RWPE1 (cell line): ENCODE measurements around the gene PRAMEF14.
"Not testable (repeated sequence)": the region's sequence is repeated elsewhere in the genome, so short reads cannot be mapped to it uniquely, and the experiment has no call there.

Experiments used
- CTCF ChIA-PET: fragments of 350-600 bp; sonication (Branson Sonifier 250); formaldehyde crosslinking; extraction: SDS; loops from one replicate; lab custom pipeline; 2021; lab: Yijun Ruan, JAX
- POLR2A ChIA-PET: fragments of 400-600 bp; formaldehyde crosslinking; extraction: SDS; loops from one replicate; lab custom pipeline; 2020; ENCODE audit warnings: antibody characterized with exemption; ENCODE audit not compliant: low non-redundant PET; lab: Yijun Ruan, JAX
- DNase-seq: peaks from one replicate; pipeline ENCODE4 v3.0.0; 2012; ENCODE audit warnings: low spot score
- H3K27ac ChIP-seq: fragments of 450-650 bp; 2 replicates; pipeline ENCODE4 v1.5.1; 2017
- CTCF ChIP-seq: fragments of 450-650 bp; conservative IDR thresholded peaks from 2 replicates; pipeline ENCODE4 v1.5.1; 2017; ENCODE audit warnings: low read depth, mild to moderate bottlenecking

The PRAMEF14 gene, protein sequence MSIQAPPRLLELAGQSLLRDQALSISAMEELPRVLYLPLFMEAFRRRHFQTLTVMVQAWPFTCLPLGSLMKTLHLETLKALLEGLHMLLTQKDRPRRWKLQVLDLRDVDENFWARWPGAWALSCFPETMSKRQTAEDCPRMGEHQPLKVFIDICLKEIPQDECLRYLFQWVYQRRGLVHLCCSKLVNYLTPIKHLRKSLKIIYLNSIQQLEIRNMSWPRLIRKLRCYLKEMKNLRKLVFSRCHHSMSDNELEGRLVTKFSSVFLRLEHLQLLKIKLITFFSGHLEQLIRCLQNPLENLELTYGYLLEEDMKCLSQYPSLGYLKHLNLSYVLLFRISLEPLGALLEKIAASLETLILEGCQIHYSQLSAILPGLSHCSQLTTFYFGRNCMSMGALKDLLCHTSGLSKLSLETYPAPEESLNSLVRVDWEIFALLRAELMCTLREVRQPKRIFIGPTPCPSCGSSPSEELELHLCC

DNA sequence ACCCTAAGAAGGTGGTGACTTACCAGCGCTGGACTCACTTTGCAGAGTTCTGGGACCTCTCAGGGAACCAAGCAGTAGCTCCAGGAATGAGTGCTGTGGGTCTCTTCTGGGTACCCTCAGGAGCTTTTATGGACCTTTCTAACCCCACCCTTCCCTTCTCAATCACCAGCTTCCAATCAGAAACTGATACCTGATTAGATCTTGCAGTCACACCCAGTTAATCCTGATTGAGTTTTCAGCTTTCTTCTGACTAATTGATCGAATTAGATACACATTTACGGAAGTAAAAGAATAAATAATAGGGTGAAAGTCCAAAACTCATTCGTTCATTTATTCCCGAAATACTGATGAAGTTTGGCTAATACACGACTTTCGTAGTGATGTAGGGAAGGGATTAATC, at the start of gene PRAMEF14:
Gene PRAMEF14 (minus strand): TSS at position 101 of the 400 bp plus-strand sequence. CDS start 1,820 bp downstream, outside the sequence.
- POLR2A ChIA-PET, H3K27ac ChIP-seq, DNase-seq, CTCF ChIA-PET: not testable (repeated sequence)

GRCh38 chr1:13395311-13395710, 48.4 kb upstream of the PRAMEF14 start:
- POLR2A ChIA-PET, DNase-seq, CTCF ChIA-PET, H3K27ac ChIP-seq: not testable (repeated sequence)

DNA sequence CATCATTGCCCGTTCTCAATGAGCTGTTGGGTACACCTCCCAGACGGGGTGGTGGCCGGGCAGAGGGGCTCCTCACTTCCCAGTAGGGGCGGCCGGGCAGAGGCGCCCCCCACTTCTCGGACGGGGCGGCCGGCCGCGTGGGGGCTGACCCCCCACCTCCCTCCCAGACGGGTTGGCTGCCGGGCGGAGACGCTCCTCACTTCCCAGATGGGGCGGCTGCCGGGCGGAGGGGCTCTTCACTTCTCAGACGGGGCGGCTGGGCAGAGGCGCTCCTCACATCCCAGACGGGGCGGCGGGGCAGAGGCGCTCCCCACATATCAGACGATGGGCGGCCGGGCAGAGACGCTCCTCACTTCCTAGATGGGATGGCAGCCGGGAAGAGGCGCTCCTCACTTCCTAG, 47.8 kb upstream of the PRAMEF14 start:
- POLR2A ChIA-PET, CTCF ChIA-PET, H3K27ac ChIP-seq, DNase-seq: not testable (repeated sequence)

- POLR2A ChIA-PET, H3K27ac ChIP-seq, DNase-seq: not testable (repeated sequence)
- CTCF ChIA-PET: interaction anchor here (0.6 kb wide), 1 partner anchor 164 kb away, joined by 3 read pairs; no protein-coding TSS in a partner anchor
These were observed 46.1 kb upstream of the PRAMEF14 start for GRCh38 chr1:13393004-13393403.

DNA sequence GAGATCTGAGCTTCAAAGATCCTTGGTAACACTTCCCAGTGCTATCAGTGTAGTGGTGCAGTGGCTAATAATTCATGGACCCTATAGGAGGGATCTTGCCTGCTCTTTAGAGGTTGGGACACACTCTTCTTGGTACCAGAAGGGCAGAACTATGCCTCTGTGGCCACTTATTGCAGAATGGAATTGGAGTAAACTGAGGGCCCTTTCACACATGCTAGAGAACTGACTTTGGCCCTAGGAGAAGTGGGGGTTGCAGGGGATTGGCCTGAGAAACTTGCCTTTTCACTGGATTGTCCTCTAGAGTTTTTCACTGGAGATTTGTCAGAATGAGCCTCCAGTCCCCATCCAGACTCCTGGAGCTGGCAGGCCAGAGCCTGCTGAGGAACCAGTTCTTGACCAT, 42.4 kb upstream of the PRAMEF14 start, which contains the start of gene PRAMEF17:
Gene PRAMEF17 (plus strand): TSS at position 301 of the 400 bp plus-strand sequence. CDS start 26 bp downstream, at position 327.
- POLR2A ChIA-PET, DNase-seq, H3K27ac ChIP-seq: not testable (repeated sequence)
- CTCF ChIA-PET: interaction anchor here (0.7 kb wide), 1 partner anchor 46 kb away, joined by 3 read pairs; no protein-coding TSS in a partner anchor

GRCh38 chr1:13380380-13380779, 33.4 kb upstream of the PRAMEF14 start:
- CTCF ChIA-PET, POLR2A ChIA-PET, DNase-seq, H3K27ac ChIP-seq: not testable (repeated sequence)

DNA sequence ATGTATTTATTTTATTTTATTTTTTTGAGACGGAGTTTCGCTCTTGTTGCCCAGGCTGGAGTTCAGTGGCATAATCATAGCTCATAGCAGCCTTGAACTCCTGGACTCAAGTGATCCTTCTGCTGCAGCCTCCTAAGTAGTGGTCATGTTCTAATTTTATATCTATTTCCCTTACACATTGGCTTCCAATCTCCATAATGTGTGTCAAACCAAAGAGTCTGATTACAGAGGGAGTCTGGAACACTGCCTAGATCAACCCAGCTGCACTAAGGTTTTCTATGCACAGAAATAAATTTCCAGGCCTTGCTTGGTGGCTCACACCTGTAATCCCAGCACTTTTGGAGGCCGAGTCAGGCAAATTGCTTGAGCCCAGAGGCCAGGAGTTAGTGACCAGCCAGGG, 32.0 kb upstream of the PRAMEF14 start:
- DNase-seq, POLR2A ChIA-PET, CTCF ChIA-PET, H3K27ac ChIP-seq: not testable (repeated sequence)

DNA sequence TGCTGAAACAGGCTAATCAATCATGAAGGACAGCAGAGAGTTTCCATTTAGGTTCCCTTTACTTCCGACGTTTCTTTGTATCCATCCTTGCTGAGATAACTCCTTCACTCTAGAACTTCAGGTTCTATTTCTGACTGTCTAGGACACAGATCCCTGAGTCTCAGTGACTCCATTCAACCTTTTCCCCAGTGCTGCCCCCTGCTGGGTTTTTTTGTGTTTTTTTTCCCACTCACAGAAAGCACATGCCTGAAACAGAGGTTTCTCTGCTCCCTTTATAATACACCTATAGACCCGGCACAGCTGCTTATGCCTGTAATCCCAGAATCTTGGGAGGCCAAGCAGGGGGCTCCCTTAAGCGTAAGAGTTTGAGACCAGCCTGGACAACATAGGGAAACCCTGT, 21.6 kb upstream of the PRAMEF14 start:
- CTCF ChIA-PET, POLR2A ChIA-PET, DNase-seq, H3K27ac ChIP-seq: not testable (repeated sequence)

DNA sequence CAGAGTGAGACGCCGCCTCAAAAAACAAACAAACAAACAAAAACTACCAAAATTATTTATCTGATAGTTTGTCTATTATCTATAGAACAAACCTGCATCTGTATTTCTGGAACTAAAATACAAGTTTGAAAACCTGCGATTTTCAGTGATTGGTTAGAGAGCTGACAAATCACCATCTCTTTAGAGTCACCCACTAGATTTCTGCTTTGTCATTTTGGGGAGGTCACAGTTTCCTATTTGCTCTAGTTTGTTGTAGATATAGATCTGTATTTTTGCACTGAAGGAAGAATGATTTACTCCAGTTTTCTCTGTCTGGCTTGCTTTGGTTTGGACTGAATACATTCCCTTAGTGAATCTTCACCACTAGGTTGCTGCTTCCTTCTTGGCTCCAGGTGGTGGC, 19.6 kb upstream of the PRAMEF14 start:
- POLR2A ChIA-PET, H3K27ac ChIP-seq, CTCF ChIA-PET, DNase-seq: not testable (repeated sequence)

DNA sequence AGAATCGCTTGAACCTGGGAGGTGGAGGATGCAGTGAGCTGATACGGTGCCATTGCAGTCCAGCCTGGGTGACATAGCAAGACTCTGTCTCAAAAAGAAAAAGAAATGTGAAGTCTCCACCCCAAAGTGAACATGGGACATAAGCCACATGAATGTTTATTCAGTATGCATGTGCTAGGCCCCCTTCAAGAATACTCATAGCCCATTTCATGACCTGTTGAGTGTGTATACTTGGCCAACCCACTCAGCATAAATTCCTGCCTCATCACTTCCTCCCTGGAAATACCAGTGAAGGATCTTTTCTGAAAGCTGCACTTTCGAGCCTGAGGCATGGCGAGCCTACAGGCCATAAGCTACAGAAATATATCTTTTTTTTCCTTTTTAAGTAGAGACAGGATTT, 18.0 kb upstream of the PRAMEF14 start:
- CTCF ChIA-PET, H3K27ac ChIP-seq, DNase-seq, POLR2A ChIA-PET: not testable (repeated sequence)

DNA sequence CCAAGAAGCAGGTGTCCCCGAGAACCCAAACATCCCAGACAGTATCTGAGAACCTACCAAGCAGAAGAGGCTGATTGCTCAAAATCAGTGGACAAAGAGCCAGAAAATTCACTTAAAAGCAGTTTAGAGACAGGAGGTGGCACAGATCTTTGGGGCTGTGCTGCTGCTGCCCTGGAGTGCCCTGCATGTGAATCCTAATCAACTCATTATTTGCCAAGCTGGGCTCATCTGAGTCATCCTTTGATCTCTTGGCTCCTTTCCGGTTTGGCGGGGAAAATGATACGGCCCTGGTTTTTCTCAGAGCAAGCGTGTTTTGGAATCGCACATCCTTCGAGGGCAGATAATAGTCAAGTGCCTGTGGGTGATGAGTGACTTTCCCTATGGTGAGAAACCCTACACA, 15.4 kb upstream of the PRAMEF14 start:
- CTCF ChIA-PET, H3K27ac ChIP-seq, DNase-seq, POLR2A ChIA-PET: not testable (repeated sequence)

DNA sequence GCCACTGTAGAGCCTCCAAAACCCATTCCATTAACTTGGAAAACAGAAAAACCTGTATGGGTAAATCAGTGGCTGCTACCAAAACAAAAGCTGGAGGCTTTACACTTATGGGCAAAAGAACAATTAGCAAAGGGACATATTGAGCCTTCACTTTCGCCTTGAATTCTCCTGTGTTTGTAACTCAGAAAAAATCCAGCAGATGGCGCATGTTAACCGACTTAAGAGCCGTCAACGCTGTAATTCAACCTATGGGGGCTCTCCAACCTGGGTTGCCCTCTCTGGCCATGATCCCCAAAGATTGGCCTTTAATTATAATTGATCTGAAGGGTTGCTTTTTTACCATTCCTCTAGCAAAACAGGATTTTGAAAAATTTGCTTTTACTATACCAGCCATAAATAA, 9.8 kb upstream of the PRAMEF14 start:
- CTCF ChIA-PET, H3K27ac ChIP-seq, POLR2A ChIA-PET: not testable (repeated sequence)
- peak; percentile 5 for DNase-seq
- TF ChIP-seq CTCF: peak; percentile 49

DNA sequence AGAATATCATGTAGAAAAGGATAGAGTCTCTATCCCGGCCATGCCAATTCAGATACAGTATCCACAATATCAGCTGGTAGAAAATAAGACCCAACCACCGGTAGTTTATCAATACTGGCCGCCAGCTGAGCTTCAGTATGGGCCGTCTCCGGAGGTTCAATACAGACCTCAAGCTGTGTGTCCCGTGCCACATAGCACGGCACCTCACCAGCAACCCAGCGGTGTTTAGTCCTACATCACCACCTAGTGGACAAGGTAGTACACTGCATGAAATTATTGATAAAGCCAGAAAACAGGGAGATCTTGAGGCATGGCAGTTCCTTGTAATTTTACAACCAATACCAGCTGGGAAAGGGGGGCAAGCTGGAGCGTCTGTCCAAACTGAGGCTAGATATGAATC, 7.5 kb upstream of the PRAMEF14 start:
- DNase-seq, CTCF ChIA-PET, POLR2A ChIA-PET, H3K27ac ChIP-seq: not testable (repeated sequence)

DNA sequence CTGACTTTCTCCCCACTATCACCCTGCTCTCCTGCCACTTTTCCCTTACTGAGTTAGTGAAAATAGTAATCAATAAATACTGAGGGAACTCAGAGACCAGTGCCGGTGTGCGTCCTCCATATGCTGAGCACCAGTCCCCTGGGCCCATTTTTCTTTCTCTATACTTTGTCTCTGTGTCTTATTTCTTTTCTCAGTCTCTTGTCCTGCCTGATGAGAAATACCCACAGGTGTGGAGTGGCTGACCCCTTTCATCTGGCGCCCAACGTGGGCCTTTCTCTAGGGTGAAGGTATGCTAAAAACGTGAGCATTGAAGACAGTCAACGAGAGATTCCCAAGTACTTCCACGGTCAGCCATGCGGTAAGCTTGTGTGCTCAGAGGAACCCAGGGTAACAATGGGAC, 6.5 kb upstream of the PRAMEF14 start:
- POLR2A ChIA-PET, H3K27ac ChIP-seq, CTCF ChIA-PET, DNase-seq: not testable (repeated sequence)

GRCh38 chr1:13342496-13342895, 4.4 kb downstream of the PRAMEF14 start:
- POLR2A ChIA-PET, DNase-seq, CTCF ChIA-PET, H3K27ac ChIP-seq: not testable (repeated sequence)

DNA sequence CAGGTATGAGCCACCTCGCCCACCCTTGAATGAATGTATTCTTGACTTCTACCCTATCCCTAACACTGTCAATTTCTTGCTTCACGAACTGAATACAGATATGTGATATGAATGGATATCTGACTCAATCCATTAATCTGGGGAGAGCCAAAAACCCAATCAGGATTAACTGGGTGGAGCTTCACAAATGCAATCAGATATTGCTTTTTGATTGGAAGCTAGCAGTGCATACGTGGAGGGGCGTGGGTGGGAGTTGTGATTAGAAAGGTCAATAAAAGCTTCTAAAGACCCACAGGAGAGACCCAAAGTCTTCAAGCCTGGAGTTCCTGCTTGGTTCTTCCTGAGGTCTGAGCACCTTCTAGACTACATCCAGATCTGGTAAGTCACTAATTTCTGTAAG, 31.7 kb downstream of the PRAMEF14 start, which contains the start of gene PRAMEF15:
Gene PRAMEF15 (plus strand): TSS at position 301 of the 400 bp plus-strand sequence. CDS start 2,827 bp downstream, outside the sequence.
- DNase-seq, CTCF ChIA-PET, H3K27ac ChIP-seq, POLR2A ChIA-PET: not testable (repeated sequence)
